GM23248 (cell line): ENCODE measurements around the gene FOSL1. TPM values are rescaled to one million over a fixed set of nuclear protein-coding genes. Genes with fewer than 3 reads are reported as not detected.

Experiments
- DNase-seq: peaks from one replicate; pipeline ENCODE4 v3.0.0-alpha.2; 2015
- H2AFZ ChIP-seq: fragments of 200-600 bp; sonication (generic); 2 replicates; pipeline ENCODE4 v1.6.1; 2016; ENCODE audit warnings: antibody characterized with exemption
- H3F3A ChIP-seq: fragments of 200-600 bp; sonication (generic); 2 replicates; pipeline ENCODE4 v1.6.1; 2016; ENCODE audit warnings: mild to moderate bottlenecking, antibody characterized with exemption, mixed run types; ENCODE audit not compliant: insufficient read depth
- H3K27ac ChIP-seq: fragments of 200-600 bp; sonication (generic); 2 replicates; pipeline ENCODE4 v1.5.1; 2016; ENCODE audit warnings: mild to moderate bottlenecking
- H3K27me3 ChIP-seq: fragments of 200-600 bp; sonication (generic); replicated peaks from 2 replicates; pipeline ENCODE4 v1.6.1; 2016; ENCODE audit warnings: mild to moderate bottlenecking; ENCODE audit not compliant: insufficient read depth
- H3K36me3 ChIP-seq: fragments of 200-600 bp; sonication (generic); 2 replicates; pipeline ENCODE4 v1.6.1; 2016; ENCODE audit warnings: low read depth, mild to moderate bottlenecking
- H3K4me1 ChIP-seq: fragments of 200-600 bp; sonication (generic); 2 replicates; pipeline ENCODE4 v1.6.1; 2016; ENCODE audit warnings: mild to moderate bottlenecking; ENCODE audit not compliant: insufficient read depth
- H3K4me2 ChIP-seq: fragments of 200-600 bp; sonication (generic); one replicate; pipeline ENCODE4 v1.6.1; 2016; ENCODE audit warnings: mild to moderate bottlenecking; ENCODE audit not compliant: unreplicated experiment
- H3K4me3 ChIP-seq: fragments of 200-600 bp; sonication (generic); 2 replicates; pipeline ENCODE4 v1.5.1; 2016; ENCODE audit warnings: mild to moderate bottlenecking
- H3K79me2 ChIP-seq: fragments of 200-600 bp; sonication (generic); 2 replicates; pipeline ENCODE4 v1.6.1; 2016; ENCODE audit warnings: mild to moderate bottlenecking; ENCODE audit not compliant: insufficient read depth
- H3K9ac ChIP-seq: fragments of 200-600 bp; sonication (generic); 2 replicates; pipeline ENCODE4 v1.6.1; 2016; ENCODE audit warnings: mild to moderate bottlenecking
- H3K9me2 ChIP-seq: fragments of 200-600 bp; sonication (generic); 2 replicates; pipeline ENCODE4 v1.6.1; 2016; ENCODE audit warnings: mixed run types, mild to moderate bottlenecking, moderate library complexity; ENCODE audit not compliant: insufficient read depth
- H3K9me3 ChIP-seq: fragments of 200-600 bp; sonication (generic); one replicate; pipeline ENCODE4 v1.6.1; 2017; ENCODE audit warnings: low read depth
- H4K20me1 ChIP-seq: fragments of 200-600 bp; sonication (generic); 2 replicates; pipeline ENCODE4 v1.6.0; 2016; ENCODE audit not compliant: insufficient read depth
- EZH2 ChIP-seq: fragments of 200-600 bp; sonication (generic); IDR thresholded peaks from 2 replicates; pipeline ENCODE4 v1.6.1; 2018; ENCODE audit warnings: antibody characterized with exemption, mild to moderate bottlenecking; ENCODE audit not compliant: insufficient read depth, poor library complexity, severe bottlenecking
- EZH2phosphoT487 ChIP-seq: fragments of 200-600 bp; sonication (generic); IDR thresholded peaks from 2 replicates; pipeline ENCODE4 v1.6.1; 2018; ENCODE audit warnings: antibody characterized with exemption, moderate library complexity, mild to moderate bottlenecking, low read depth; ENCODE audit not compliant: insufficient read depth
- WGBS, 2 experiments: methylation state at CpG; one replicate each; pipeline ENCODE4 v1.1.6; 2015 to 2017; ENCODE audit warnings: low lambda C conversion rate in 2 of 2, low coverage in 1 of 2; ENCODE audit errors: missing lambda C conversion rate in 2 of 2; 5-methylcytosine and 5-hydroxymethylcytosine counted together
- in situ Hi-C: fragments of 300-500 bp; cut with MboI; formaldehyde crosslinking; loops from 2 replicates; pipeline ENCODE4 v1.15.0; 2020
- polyA plus RNA-seq: library from polyadenylated mRNA; unstranded; fragments of >200 nt; fragmentation: Nextera tagmentation; extraction: Ambion mirVana; gene quantifications from 2 replicates; pipeline ENCODE4 v1.2.1, GENCODE V29; 2016
- total RNA-seq: library from RNA; depleted of rRNA; stranded (reverse); fragments of >200 nt; shearing (Covaris generic); gene quantifications from 2 replicates; pipeline ENCODE4 v1.2.3, GENCODE V29; 2014

FOSL1 gene
- total and polyA plus RNA-seq, 2 experiments from 2014 or later, result 88.9 to 105 TPM

DNA sequence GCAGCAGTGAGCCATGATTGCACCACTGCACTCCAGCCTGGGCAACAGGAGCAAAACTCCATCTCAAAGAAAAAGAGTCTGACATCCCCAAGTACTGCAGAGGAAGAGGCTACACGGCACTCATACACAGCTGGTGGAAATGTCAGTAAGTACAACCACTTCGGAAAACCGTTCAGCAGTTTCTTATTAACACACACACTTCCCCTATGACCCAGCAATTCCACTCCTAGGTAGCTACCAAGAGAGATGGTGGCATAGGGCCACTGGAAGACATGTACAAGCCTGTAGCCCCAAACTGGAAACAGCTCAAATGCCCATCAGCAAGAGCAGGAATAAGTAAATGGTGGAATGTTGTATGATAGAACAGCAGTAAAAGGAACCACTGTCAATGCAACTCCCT is 22.4 kb upstream of the FOSL1 start:
- Histone ChIP-seq H3K4me3 (no peak overlapping the region), H3K9me2 (no peaks in the 10 kb centered on the region), H3K36me3 (peaks cover 19% of the 10 kb centered on the region; the same call in 1 of the 2 replicates), H3K4me2 (no peak overlapping the region), H3K79me2 (peaks cover 54% of the 10 kb centered on the region), H3K9ac (no peak overlapping the region), H4K20me1 (no peaks in the 10 kb centered on the region), H3K4me1 (peaks cover 13% of the 10 kb centered on the region), H3K27me3 (no peaks in the 10 kb centered on the region), H3K9me3 (no peaks in the 10 kb centered on the region), H2AFZ (no peak overlapping the region), H3F3A (peaks cover 40% of the 10 kb centered on the region), H3K27ac (no peak overlapping the region)
- whole genome bisulfite sequencing, 2 experiments, result 67 to 68% methylated on average over 3 of the region's 3 CpGs
- DNase-seq, result no peak
- TF ChIP-seq EZH2phosphoT487, result no peak
- no peak for TF ChIP-seq EZH2
- in situ Hi-C loops, result no loop called here

DNA sequence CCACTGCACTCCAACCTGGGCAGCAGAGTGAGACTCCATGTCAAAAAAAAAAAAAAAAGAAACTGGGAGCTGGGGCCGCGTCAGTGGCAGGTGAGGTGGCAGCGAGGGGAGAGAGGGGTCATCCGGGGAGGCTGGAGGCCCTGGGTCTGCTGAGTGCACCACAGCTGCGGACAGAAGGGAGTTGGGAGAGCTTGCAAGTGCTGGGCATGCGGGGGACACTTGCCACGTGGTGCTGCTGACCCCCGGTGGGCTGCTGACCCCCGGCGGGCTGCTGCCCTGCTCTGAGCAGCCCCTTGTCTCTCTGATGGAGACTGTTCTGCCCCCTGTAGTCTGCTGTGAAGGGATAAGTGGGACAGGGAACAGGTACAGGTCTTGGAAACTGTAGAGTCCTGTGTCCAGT is 21.7 kb upstream of the FOSL1 start:
- no peak overlapping the region for H2AFZ ChIP-seq
- WGBS, 2 experiments, result 81 to 84% methylated on average over 10 of the region's 10 CpGs
- no peak overlapping the region for H3K4me2 ChIP-seq
- peaks cover 20% of the 10 kb centered on the region for H3K4me1 ChIP-seq
- H3K27me3 ChIP-seq, result no peaks in the 10 kb centered on the region
- no peak overlapping the region for H3K9ac ChIP-seq
- H3K36me3 ChIP-seq, result peaks cover 19% of the 10 kb centered on the region; the same call in 1 of the 2 replicates
- TF ChIP-seq EZH2, result no peak
- no peak for TF ChIP-seq EZH2phosphoT487
- H3K79me2 ChIP-seq, result peaks cover 61% of the 10 kb centered on the region
- H4K20me1 ChIP-seq, result no peaks in the 10 kb centered on the region
- no peak for DNase-seq
- H3F3A ChIP-seq, result peaks cover 40% of the 10 kb centered on the region
- no peak overlapping the region for H3K4me3 ChIP-seq
- H3K9me2 ChIP-seq, result no peaks in the 10 kb centered on the region
- no peaks in the 10 kb centered on the region for H3K9me3 ChIP-seq
- H3K27ac ChIP-seq, result no peak overlapping the region
- in situ Hi-C loops, result no loop called here

DNA sequence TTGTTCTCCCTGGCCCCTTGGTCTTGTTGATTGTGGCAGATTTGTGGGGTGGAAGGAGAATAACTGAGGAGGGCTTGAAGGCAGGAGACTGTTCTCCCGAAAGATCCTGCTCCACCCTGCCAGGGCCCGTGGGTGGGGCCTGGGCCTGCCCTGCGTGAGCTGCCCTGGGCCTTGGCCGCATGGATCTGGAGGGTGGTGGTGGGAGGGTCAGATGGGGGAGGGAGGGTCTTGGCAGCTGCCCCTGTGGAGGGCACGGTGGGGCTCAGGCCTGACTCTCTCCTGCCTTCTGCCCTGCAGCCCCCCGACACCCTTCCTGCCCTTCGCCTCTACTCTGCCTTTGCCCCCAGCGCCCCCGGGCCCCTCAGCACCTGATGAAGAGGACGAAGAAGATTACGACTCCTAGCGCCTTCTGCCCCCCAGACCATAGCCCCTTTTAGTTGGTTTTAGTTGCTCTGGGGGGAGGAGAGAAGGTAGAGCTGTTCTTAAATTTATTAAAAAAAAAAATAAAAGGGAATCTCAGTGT is 20.9 kb upstream of the FOSL1 start:
- H3K4me1 ChIP-seq, result peaks cover 28% of the 10 kb centered on the region
- no peaks in the 10 kb centered on the region for H3K9me2 ChIP-seq
- no peak overlapping the region for H3K27ac ChIP-seq
- 44 to 54% methylated on average over 7 to 12 of the region's 12 CpGs for WGBS, 2 experiments
- H3K4me3 ChIP-seq, result peak overlapping the region; percentile 93
- H2AFZ ChIP-seq, result no peak overlapping the region
- peak; percentile 49 for DNase-seq
- no peaks in the 10 kb centered on the region for H4K20me1 ChIP-seq
- H3K36me3 ChIP-seq, result peaks cover 19% of the 10 kb centered on the region; the same call in 1 of the 2 replicates
- no peaks in the 10 kb centered on the region for H3K9me3 ChIP-seq
- peaks cover 46% of the 10 kb centered on the region for H3F3A ChIP-seq
- in situ Hi-C loops, result no loop called here
- H3K79me2 ChIP-seq, result peaks cover 67% of the 10 kb centered on the region
- H3K9ac ChIP-seq, result peak overlapping the region; percentile 82
- peak overlapping the region; percentile 87 for H3K4me2 ChIP-seq
- no peaks in the 10 kb centered on the region for H3K27me3 ChIP-seq
- TF ChIP-seq EZH2phosphoT487 (no peak), EZH2 (no peak)

DNA sequence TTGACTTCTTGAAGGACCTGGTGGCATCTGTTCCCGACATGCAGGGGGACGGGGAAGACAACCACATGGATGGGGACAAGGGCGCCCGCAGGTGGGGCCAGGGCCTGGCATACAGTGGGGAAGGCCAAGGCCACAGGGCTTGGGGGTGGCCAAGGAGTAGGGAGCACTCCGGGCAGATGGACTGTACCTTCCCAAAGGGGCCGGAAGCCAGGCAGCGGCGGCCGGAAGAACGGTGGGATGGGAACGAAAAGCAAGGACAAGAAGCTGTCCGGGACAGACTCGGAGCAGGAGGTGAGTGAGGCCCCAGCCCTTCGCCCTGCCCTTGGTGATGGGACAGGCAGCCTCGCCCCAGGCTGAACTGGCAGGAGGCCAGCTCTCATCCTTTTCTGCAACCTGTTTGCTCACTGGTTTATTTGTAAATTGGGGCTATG is 20.2 kb upstream of the FOSL1 start:
- no peak for TF ChIP-seq EZH2phosphoT487
- no peak for TF ChIP-seq EZH2
- DNase-seq, result no peak
- 48 to 51% methylated on average over 15 of the region's 15 CpGs for WGBS, 2 experiments
- Histone ChIP-seq H3F3A (peaks cover 48% of the 10 kb centered on the region), H3K36me3 (peaks cover 19% of the 10 kb centered on the region; the same call in 1 of the 2 replicates), H3K27me3 (no peaks in the 10 kb centered on the region), H3K4me3 (peak overlapping the region; percentile 93), H3K9ac (peak overlapping the region; percentile 82), H4K20me1 (no peaks in the 10 kb centered on the region), H3K9me3 (no peaks in the 10 kb centered on the region), H3K4me1 (peaks cover 33% of the 10 kb centered on the region), H3K9me2 (no peaks in the 10 kb centered on the region), H3K4me2 (peak overlapping the region; percentile 87), H3K27ac (no peak overlapping the region), H3K79me2 (peaks cover 67% of the 10 kb centered on the region), H2AFZ (no peak overlapping the region)
- in situ Hi-C loops, result no loop called here
